ENCODE results near the gene ARPC1A. TPM values are rescaled to one million over a fixed set of nuclear protein-coding genes. Genes with fewer than 3 reads are reported as not detected.

Gene ARPC1A
- polyA plus RNA-seq, 1 experiment, result 243 TPM

DNA sequence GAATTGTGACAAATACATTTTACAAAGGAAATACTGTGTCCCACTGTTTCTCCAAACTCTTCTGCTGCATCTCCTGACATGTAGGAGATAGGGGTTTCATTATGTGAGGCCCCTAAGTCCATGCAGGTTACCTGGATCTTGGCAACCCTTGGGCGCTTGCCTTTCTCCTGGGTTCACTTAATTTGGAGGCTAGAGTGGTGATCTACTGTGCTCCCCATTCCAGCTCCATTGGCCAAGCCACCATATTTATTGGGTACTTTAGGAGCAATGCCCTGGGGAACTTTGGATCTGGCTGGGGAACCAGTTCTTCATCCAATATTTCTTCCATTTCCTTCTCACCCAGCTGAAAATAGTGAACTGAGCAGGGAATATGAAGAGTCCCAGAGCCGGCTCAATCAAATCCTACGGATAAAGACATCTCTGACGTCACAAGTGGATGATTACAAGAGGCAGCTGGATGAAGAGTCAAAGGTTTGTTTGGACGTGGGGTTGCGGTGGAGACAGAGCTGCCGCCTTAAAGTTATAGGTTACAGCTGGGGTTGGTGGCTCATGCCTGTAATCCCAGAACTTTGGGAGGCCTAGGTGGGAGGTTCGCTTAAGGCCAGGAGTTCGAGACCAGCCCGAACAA is 34.6 kb upstream of the ARPC1A start:
- TF ChIP-seq, protein P1, sequence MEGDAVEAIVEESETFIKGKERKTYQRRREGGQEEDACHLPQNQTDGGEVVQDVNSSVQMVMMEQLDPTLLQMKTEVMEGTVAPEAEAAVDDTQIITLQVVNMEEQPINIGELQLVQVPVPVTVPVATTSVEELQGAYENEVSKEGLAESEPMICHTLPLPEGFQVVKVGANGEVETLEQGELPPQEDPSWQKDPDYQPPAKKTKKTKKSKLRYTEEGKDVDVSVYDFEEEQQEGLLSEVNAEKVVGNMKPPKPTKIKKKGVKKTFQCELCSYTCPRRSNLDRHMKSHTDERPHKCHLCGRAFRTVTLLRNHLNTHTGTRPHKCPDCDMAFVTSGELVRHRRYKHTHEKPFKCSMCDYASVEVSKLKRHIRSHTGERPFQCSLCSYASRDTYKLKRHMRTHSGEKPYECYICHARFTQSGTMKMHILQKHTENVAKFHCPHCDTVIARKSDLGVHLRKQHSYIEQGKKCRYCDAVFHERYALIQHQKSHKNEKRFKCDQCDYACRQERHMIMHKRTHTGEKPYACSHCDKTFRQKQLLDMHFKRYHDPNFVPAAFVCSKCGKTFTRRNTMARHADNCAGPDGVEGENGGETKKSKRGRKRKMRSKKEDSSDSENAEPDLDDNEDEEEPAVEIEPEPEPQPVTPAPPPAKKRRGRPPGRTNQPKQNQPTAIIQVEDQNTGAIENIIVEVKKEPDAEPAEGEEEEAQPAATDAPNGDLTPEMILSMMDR (IDR thresholded peaks at IDR 0.05; ENCODE audit: insufficient read depth, low read depth, low read length), result no peak
- Histone ChIP-seq H3K36me3 (ENCODE audit: control insufficient read depth, insufficient read depth, low read length) (no peaks in the 10 kb centered on the region), H3K4me3 (ENCODE audit: low read depth, low read length) (no peak overlapping the region), H3K27me3 (ENCODE audit: control insufficient read depth, insufficient read depth, low read length) (no peaks in the 10 kb centered on the region)
- DNase-seq (ENCODE audit: low read depth), result no peak
- CTCF ChIA-PET, result interaction anchor here (0.6 to 1.5 kb wide), 3 partner anchors 9 to 251 kb away, joined by 3 read pairs; no protein-coding TSS in a partner anchor
- POLR2A ChIA-PET, result no interaction called here

DNA sequence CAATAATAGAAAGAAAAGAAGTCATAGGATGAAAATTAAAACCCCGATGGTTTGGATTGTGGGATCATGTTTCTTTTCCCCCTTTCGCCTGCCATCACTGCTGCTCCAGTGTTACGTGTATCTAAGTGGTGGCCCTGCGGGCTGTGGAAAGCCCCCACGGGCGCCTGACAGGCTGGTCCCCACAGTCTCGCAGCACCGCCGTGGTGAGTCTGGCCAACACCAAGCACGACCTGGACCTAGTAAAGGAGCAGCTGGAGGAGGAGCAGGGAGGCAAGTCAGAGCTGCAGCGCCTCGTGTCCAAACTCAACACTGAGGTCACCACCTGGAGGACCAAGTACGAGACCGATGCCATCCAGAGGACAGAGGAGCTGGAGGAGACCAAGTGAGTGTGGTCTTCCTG is 33.6 kb upstream of the ARPC1A start:
- no peaks in the 10 kb centered on the region for H3K27me3 ChIP-seq (ENCODE audit: control insufficient read depth, insufficient read depth, low read length)
- CTCF ChIA-PET, result interaction anchor here (0.7 to 1.5 kb wide), 5 partner anchors 10 to 252 kb away, joined by 3 read pairs; no protein-coding TSS in a partner anchor
- DNase-seq (ENCODE audit: low read depth), result no peak
- no peak overlapping the region for H3K4me3 ChIP-seq (ENCODE audit: low read depth, low read length)
- H3K36me3 ChIP-seq (ENCODE audit: control insufficient read depth, insufficient read depth, low read length), result no peaks in the 10 kb centered on the region
- POLR2A ChIA-PET, result no interaction called here
- TF ChIP-seq, protein P1 (IDR thresholded peaks at IDR 0.05; ENCODE audit: insufficient read depth, low read depth, low read length), result no peak

- CTCF ChIA-PET, result interaction anchor here (1.1 to 1.7 kb wide), 3 partner anchors 12 to 46 kb away, joined by 3 to 5 read pairs (median 3); no protein-coding TSS in a partner anchor
- Histone ChIP-seq H3K4me3 (ENCODE audit: low read depth, low read length) (no peak overlapping the region), H3K27me3 (ENCODE audit: control insufficient read depth, insufficient read depth, low read length) (no peaks in the 10 kb centered on the region), H3K36me3 (ENCODE audit: control insufficient read depth, insufficient read depth, low read length) (no peaks in the 10 kb centered on the region)
- no peak for DNase-seq (ENCODE audit: low read depth)
- POLR2A ChIA-PET, result no interaction called here
- TF ChIP-seq, protein P1 (IDR thresholded peaks at IDR 0.05; ENCODE audit: insufficient read depth, low read depth, low read length), result no peak
These were observed 32.5 kb upstream of the ARPC1A start for GRCh38 chr7:99293167-99293566.

DNA sequence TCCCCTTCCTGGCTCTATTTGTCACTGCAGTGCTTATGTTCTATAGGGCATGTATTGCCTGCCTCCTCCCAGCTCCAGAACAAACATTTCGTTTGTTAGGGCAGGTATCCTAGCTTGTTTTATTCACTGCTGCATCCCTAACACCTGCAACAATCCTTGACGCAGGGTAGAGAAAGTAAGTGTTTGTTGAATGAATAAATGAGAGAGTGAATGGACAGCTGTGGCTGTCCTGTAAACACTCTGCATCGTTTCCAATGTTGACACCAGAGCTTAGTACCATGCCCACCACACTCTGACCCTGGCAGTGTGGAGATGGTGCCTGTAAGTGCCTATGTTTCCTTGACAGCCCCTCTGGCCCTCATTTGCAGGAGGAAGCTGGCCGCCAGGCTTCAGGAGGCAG is 32.0 kb upstream of the ARPC1A start:
- H3K27me3 ChIP-seq (ENCODE audit: control insufficient read depth, insufficient read depth, low read length), result no peaks in the 10 kb centered on the region
- TF ChIP-seq, protein P1 (IDR thresholded peaks at IDR 0.05; ENCODE audit: insufficient read depth, low read depth, low read length), result no peak
- POLR2A ChIA-PET, result no interaction called here
- no peak for DNase-seq (ENCODE audit: low read depth)
- no peak overlapping the region for H3K4me3 ChIP-seq (ENCODE audit: low read depth, low read length)
- CTCF ChIA-PET, result interaction anchor here (1.1 to 1.7 kb wide), 3 partner anchors 13 to 263 kb away, joined by 3 to 5 read pairs (median 3); no protein-coding TSS in a partner anchor
- no peaks in the 10 kb centered on the region for H3K36me3 ChIP-seq (ENCODE audit: control insufficient read depth, insufficient read depth, low read length)

DNA sequence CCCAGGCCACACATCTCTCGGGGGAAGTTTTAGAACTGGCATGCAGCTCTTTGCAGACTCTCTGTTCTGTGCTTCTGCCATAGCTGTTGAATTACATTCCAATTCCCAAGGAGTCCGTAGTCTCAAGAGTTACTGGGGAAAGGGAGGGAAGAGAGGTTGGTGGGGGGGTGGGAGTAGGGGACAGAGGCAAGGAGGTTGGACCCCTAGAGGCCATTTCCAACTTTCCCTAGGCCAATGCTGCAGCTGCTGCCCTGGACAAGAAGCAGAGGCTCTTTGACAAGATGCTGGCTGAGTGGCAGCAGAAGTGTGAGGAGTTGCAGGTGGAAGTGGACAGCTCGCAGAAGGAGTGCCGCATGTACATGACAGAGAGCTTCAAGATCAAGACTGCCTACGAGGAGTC is 29.2 kb upstream of the ARPC1A start:
- no peak for DNase-seq (ENCODE audit: low read depth)
- TF ChIP-seq, protein P1 (IDR thresholded peaks at IDR 0.05; ENCODE audit: insufficient read depth, low read depth, low read length), result no peak
- CTCF ChIA-PET, result interaction anchor here (1.2 kb wide), 1 partner anchor 17 kb away, joined by 3 read pairs; no protein-coding TSS in a partner anchor
- no peaks in the 10 kb centered on the region for H3K36me3 ChIP-seq (ENCODE audit: control insufficient read depth, insufficient read depth, low read length)
- POLR2A ChIA-PET, result no interaction called here
- no peak overlapping the region for H3K4me3 ChIP-seq (ENCODE audit: low read depth, low read length)
- H3K27me3 ChIP-seq (ENCODE audit: control insufficient read depth, insufficient read depth, low read length), result no peaks in the 10 kb centered on the region
